Activated effector memory CD4-positive, alpha-beta T cell treated with anti-CD3 and anti-CD28 coated beads, Interleukin-2, amount 50 U/mL, for 16 hours (primary cell): Measurements from ENCODE around the gene NUAK1.
A peak's percentile ranks its signal among the peaks of the same experiment; 100 is the strongest.
"Not testable (repeated sequence)": the region's sequence is repeated elsewhere in the genome, so short reads cannot be mapped to it uniquely, and the experiment has no call there.

ENCODE experiments used
- DNase-seq: peaks from one replicate; pipeline ENCODE4 v3.0.0-alpha.2; 2020

Gene NUAK1

DNA sequence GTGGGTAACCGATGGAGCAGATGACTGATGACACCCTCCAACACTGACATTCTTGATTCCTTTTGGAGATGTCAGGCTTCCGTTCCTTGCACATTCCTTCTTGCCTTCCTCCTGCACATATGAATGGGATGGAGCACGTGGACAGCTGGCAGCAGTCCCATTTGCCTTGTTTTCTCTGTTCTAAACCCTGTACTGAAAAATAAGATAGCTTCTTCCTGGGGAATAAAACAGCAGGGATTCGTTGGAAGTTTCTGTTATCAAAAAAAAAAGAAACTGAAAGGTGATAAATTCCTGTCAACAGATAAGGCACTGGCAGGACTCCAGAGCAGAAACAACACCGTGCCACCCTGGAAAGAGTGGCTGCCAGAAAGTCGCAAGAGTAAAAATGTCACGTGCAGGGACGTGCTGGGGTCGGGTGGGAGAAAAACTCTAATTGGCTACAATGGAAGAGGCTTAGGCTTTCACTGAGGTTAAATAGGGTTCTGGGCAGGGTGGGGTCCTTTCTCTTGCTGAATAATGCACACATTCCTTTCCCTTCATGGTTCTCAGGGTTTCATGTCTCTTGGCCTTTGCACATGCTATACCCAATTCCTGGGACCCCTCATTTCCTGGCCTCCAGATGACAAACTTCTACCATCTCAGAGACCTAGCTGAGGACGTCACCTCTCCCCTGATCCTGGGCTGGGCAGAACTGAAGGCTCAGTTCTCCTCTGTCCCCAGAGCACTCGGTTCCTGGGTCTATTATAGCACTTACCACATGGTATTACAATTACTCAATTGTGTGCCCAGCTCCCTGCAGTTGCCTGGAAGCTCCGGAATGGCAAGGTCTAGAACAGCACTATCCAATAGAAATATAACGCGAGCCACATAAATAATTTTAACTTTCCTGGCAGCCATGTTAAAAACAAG is 7.0 kb upstream of the NUAK1 start:
- DNase-seq, result no peak

DNA sequence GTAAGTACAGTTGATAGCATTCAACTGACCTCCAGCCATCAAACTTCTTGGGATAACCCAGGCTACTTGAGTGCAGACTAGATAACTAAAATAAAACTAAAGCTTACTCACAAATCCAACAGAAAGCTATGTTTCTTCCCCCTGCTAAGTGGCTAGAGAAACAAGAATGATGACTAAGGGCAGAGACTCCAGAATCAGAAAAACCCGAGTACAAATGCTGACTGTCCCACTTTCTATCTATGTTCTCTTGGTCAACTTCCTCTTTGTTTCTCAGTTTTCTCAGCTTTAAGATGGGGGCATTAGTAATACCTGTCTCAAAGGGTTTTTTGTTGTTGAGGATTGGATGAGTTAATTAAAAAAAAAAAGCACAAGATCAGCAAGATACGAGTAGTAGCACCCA is 6.1 kb upstream of the NUAK1 start:
- no peak for DNase-seq

- no peak for DNase-seq
These were observed 4.0 kb upstream of the NUAK1 start for GRCh38 chr12:106142591-106143261.

DNA sequence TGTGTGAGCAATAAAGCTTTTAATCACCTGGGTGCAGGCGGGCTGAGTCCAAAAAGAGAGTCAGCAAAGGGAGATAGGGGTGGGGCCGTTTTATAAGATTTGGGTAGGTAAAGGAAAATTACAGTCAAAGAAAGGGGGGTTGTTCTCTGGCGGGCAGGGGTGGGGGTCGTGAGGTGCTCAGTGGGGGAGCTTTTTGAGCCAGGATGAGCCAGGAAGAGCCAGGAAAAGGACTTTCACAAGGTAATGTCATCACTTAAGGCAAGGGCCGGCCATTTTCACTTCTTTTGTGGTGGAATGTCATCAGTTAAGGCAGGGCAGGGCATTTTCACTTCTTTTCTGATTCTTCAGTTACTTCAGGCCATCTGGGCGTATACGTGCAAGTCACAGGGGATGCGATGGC is 3.2 kb upstream of the NUAK1 start:
- not testable (repeated sequence) for DNase-seq

GRCh38 chr12:106141452-106141851 is 2.7 kb upstream of the NUAK1 start:
- DNase-seq, result no peak

DNA sequence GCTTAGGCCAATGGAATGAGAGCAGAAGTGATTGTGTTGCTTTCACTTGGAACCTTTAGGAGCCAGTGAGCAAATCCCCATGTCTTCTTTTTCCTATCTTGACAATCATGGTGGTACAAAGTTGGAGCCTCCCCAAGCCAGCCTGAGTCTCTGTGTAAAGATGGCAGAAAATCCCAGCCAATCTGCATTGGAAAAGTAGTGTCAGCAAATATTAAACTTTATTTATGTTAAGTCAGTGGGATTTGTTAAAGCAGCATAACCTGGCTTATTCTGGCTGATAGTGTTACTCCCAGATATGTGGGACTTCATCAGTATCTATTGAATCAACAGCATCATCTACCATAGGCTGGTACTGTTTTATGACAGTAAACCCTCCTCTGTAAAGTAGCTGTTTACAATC is 2.2 kb upstream of the NUAK1 start:
- DNase-seq, result no peak

DNA sequence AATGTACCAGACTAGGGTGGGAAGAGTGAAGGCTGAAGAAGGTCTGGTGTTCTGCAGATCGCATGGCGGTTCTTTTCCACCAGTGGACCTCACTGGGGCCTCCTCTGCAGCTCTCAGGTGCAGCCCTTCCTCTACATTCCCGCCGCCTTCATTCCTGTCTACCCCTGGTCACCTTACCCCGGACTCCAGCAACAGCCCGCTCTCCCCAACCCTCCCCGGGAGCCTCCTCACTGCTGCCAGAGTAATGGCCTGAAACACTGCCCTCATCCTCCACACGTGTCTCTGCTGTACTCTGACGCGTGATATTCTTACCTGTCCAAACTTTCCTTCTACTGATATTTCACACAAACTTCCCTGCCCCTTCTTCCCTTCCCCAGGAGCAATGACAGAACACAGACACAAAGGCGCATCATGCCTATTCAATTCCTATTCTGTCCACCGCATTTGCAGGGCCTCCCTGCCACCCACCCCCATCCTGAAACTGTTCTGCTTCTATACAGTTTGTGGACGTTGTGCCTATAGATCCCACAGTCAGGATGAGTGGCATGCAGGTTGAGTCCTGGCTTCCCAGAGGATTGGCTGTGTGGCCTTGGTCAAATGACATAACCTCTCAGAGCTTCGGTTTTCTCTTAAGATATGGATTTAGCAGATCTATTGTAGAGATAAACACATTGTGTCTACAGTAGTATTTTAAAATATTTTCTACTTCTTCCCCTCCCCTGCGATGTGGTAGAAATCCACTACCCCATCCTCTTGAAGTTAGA is 1.7 kb upstream of the NUAK1 start:
- no peak for DNase-seq

GRCh38 chr12:106139422-106140171 is 843 bp upstream of the NUAK1 start:
- no peak for DNase-seq

DNA sequence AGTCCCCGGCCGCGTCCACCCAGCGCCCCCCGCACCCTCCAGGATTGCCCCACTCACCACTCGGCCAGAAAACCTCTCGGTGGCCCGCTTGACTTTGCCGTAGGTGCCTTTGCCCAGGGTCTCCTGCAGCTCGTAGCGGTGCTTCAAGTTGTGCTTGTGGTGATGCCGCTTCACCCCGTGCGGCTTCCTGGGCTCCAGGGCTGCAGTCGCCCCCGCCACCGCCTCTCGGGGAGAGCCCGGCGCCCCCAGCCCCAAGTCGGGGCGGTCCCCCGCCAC is 459 bp downstream of the NUAK1 start:
- no peak for DNase-seq

- no peak for DNase-seq
These were observed 1.0 kb downstream of the NUAK1 start for GRCh38 chr12:106137530-106138356.

- peak; percentile 89 for DNase-seq
These were observed 2.5 kb downstream of the NUAK1 start for GRCh38 chr12:106136263-106136662.

- DNase-seq, result no peak
These were observed 3.0 kb downstream of the NUAK1 start for GRCh38 chr12:106135781-106136180.

GRCh38 chr12:106135075-106135474 is 3.7 kb downstream of the NUAK1 start:
- DNase-seq, result no peak

DNA sequence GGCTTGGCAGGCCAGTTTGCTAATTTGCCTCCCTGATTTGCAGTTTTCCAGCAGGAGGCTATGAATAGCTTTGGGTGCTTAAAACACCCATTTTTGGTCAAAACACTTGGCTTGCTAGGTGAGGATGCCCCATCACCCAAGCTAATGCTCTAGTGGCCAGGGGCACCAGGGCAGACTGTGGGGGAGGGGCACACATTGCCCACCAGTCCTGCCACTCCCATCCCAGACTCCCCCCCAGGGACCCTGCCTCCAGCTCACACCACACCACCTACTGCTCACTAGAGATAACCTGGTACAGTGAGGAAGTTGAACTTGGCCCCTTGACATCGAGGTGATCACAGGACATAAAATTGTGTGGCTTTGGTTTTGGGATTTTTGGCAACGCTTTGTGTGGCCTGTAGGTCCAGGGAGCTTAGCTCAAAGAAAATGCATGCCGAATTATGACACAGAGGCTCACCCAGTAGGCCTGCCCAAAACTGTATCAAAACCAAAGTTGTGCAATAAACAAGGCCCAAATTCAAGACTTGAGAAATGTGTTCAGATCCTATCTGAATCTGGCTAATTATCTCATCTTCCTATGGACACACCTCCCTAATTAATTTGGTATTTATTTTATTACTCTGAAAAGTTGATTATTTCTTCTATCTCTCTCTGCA is 4.3 kb downstream of the NUAK1 start:
- DNase-seq, result no peak

DNA sequence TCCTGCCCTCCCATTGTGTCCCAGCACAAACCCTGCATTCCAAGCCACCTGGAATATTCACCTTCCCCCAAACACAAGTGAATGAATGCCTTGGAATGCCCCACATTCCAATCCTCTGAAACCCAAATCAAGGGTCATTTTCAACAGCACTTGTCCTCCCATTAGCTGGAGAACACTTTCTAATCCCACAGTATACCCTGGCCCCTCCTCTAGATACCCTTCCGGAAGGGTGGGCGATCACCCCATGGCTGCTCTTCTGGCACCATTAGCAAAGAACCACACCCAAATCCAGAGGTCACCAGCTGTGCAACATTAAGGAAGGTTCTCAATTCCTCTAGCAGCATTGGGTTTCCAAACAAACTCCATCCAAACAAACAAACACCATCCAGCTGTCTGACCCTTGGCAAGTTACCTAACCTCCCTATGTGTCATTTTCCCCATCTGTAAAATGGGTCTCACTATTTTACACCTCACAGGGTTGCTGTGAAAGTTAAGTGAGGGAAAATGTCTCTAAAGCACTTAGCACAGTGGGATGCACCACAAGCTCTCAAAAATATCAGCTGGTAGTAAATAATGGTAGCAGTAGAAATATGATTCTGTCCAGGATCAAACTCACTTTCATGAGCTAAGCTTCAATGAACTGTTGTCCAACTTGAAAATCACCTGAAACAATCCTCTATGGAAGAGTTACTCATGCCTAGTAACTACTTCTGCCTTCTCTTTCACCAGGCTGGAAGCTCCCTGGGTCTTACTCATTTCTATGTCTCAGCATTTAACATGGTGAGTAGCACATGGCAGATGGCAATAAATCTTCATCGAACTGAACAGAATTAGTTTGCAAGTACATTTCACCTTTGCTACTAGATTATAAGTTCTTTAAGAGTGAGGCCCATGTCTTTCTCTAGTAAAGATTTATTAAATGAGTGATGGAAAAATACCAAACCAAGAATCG is 5.3 kb downstream of the NUAK1 start:
- no peak for DNase-seq

- no peak for DNase-seq
These were observed 6.3 kb downstream of the NUAK1 start for GRCh38 chr12:106132175-106133135.

DNA sequence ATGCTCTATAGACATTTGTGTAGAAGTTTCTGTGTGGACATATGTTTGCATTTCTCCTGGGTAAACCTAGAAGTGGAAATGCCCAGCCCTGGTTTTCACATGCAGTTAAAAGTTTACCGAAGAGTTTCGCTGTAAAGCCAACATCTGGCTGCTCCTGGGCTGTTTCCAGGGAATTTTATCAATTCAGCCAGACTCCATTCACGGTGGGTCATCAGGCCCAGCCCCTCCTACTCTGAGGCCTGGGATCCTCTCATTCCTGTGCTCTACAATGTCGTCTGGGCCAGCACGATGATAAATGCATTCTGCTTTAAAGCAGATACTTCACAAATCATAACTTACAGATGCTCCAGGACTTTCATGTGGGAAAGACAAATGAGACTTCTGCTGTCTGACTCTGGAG is 7.1 kb downstream of the NUAK1 start:
- DNase-seq, result no peak

- no peak for DNase-seq
These were observed 8.2 kb downstream of the NUAK1 start for GRCh38 chr12:106130474-106131113.
